ENCODE measurements around the gene AIF1L. TPM values are rescaled to one million over a fixed set of nuclear protein-coding genes. Genes with fewer than 3 reads are reported as not detected.

Gene AIF1L
- total RNA-seq, 1 donor from 2014 or later: 16.3 TPM

- TF ChIP-seq CTCF (IDR thresholded peaks at IDR 0.05; ENCODE audit: unreplicated experiment): no peak
- Mint-ChIP-seq H3K4me1 (ENCODE audit: unreplicated experiment) (no peaks in the 10 kb centered on the region), H3K27ac (ENCODE audit: unreplicated experiment) (no peak overlapping the region), H3K36me3 (ENCODE audit: low read depth, unreplicated experiment) (no peaks in the 10 kb centered on the region), H3K27me3 (ENCODE audit: unreplicated experiment) (peaks cover 8% of the 10 kb centered on the region), H3K4me3 (ENCODE audit: unreplicated experiment) (no peak overlapping the region), H3K9me3 (ENCODE audit: unreplicated experiment) (no peaks in the 10 kb centered on the region)
- no peak for DNase-seq (ENCODE audit: low spot score)
These were observed 6.7 kb downstream of the AIF1L start for GRCh38 chr9:131103024-131103423.

- Mint-ChIP-seq H3K36me3 (ENCODE audit: low read depth, unreplicated experiment) (no peaks in the 10 kb centered on the region), H3K27ac (ENCODE audit: unreplicated experiment) (no peak overlapping the region)
These were observed 7.2 kb downstream of the AIF1L start for GRCh38 chr9:131103535-131103934.

GRCh38 chr9:131104016-131104740 lies 7.8 kb downstream of the AIF1L start:
- DNase-seq (ENCODE audit: low spot score): no peak
- no peak for TF ChIP-seq CTCF (IDR thresholded peaks at IDR 0.05; ENCODE audit: unreplicated experiment)
- Mint-ChIP-seq H3K4me1 (ENCODE audit: unreplicated experiment) (no peaks in the 10 kb centered on the region), H3K36me3 (ENCODE audit: low read depth, unreplicated experiment) (no peaks in the 10 kb centered on the region), H3K27ac (ENCODE audit: unreplicated experiment) (no peak overlapping the region), H3K27me3 (ENCODE audit: unreplicated experiment) (peaks cover 8% of the 10 kb centered on the region), H3K9me3 (ENCODE audit: unreplicated experiment) (no peaks in the 10 kb centered on the region), H3K4me3 (ENCODE audit: unreplicated experiment) (no peak overlapping the region)

More at GRCh38 chr9:131103535-131103934, 7.2 kb downstream of the AIF1L start:
- H3K4me3 Mint-ChIP-seq (ENCODE audit: unreplicated experiment): no peak overlapping the region
- TF ChIP-seq CTCF (IDR thresholded peaks at IDR 0.05; ENCODE audit: unreplicated experiment): no peak
- H3K4me1 Mint-ChIP-seq (ENCODE audit: unreplicated experiment): no peaks in the 10 kb centered on the region
- no peaks in the 10 kb centered on the region for H3K9me3 Mint-ChIP-seq (ENCODE audit: unreplicated experiment)
- DNase-seq (ENCODE audit: low spot score): no peak
- peaks cover 8% of the 10 kb centered on the region for H3K27me3 Mint-ChIP-seq (ENCODE audit: unreplicated experiment)

GRCh38 chr9:131105952-131106351 lies 9.6 kb downstream of the AIF1L start:
- H3K9me3 Mint-ChIP-seq (ENCODE audit: unreplicated experiment): no peaks in the 10 kb centered on the region
- H3K36me3 Mint-ChIP-seq (ENCODE audit: low read depth, unreplicated experiment): no peaks in the 10 kb centered on the region
- H3K27ac Mint-ChIP-seq (ENCODE audit: unreplicated experiment): no peak overlapping the region
- DNase-seq (ENCODE audit: low spot score): no peak
- H3K4me1 Mint-ChIP-seq (ENCODE audit: unreplicated experiment): no peaks in the 10 kb centered on the region
- H3K4me3 Mint-ChIP-seq (ENCODE audit: unreplicated experiment): no peak overlapping the region
- no peak for TF ChIP-seq CTCF (IDR thresholded peaks at IDR 0.05; ENCODE audit: unreplicated experiment)
- peaks cover 8% of the 10 kb centered on the region for H3K27me3 Mint-ChIP-seq (ENCODE audit: unreplicated experiment)

- Mint-ChIP-seq H3K27ac (ENCODE audit: unreplicated experiment) (no peak overlapping the region), H3K36me3 (ENCODE audit: low read depth, unreplicated experiment) (no peaks in the 10 kb centered on the region), H3K27me3 (ENCODE audit: unreplicated experiment) (peaks cover 8% of the 10 kb centered on the region), H3K4me1 (ENCODE audit: unreplicated experiment) (no peaks in the 10 kb centered on the region), H3K9me3 (ENCODE audit: unreplicated experiment) (no peaks in the 10 kb centered on the region), H3K4me3 (ENCODE audit: unreplicated experiment) (no peak overlapping the region)
- no peak for DNase-seq (ENCODE audit: low spot score)
- TF ChIP-seq CTCF (IDR thresholded peaks at IDR 0.05; ENCODE audit: unreplicated experiment): no peak
These were observed 11.4 kb downstream of the AIF1L start for GRCh38 chr9:131107760-131108159.
